Sigmoid colon (tissue), 4 donors: ENCODE data around the gene ING1.

Experiments used
- EP300 ChIP-seq, 4 donors: sonication (generic); formaldehyde crosslinking; IDR thresholded peaks; one replicate each; pipeline ENCODE4 v1.6.1; 2017; ENCODE audit warnings: antibody characterized with exemption in 4 of 4
- POLR2A ChIP-seq, 2 donors: fragments of 450-650 bp; IDR thresholded peaks; one replicate each; pipeline ENCODE4 v1.6.1; 2016; ENCODE audit warnings: antibody characterized with exemption in 2 of 2, mild to moderate bottlenecking in 2 of 2, moderate library complexity in 2 of 2
- POLR2AphosphoS5 ChIP-seq, 4 donors: sonication (generic); formaldehyde crosslinking; IDR thresholded peaks; one replicate each; pipeline ENCODE4 v1.6.1; 2017; ENCODE audit warnings: antibody characterized with exemption in 4 of 4
- TF ChIP-seq, protein P1 (sequence below), 4 experiments: fragments of 450-650 bp in 3 of 4; fragments of 200-600 bp in 1 of 4; IDR thresholded peaks; one replicate each; pipeline ENCODE4 v1.5.1; 2016 to 2019; ENCODE audit warnings: antibody characterized with exemption in 4 of 4, mild to moderate bottlenecking in 3 of 4, moderate library complexity in 2 of 4

- TF ChIP-seq, protein P1, sequence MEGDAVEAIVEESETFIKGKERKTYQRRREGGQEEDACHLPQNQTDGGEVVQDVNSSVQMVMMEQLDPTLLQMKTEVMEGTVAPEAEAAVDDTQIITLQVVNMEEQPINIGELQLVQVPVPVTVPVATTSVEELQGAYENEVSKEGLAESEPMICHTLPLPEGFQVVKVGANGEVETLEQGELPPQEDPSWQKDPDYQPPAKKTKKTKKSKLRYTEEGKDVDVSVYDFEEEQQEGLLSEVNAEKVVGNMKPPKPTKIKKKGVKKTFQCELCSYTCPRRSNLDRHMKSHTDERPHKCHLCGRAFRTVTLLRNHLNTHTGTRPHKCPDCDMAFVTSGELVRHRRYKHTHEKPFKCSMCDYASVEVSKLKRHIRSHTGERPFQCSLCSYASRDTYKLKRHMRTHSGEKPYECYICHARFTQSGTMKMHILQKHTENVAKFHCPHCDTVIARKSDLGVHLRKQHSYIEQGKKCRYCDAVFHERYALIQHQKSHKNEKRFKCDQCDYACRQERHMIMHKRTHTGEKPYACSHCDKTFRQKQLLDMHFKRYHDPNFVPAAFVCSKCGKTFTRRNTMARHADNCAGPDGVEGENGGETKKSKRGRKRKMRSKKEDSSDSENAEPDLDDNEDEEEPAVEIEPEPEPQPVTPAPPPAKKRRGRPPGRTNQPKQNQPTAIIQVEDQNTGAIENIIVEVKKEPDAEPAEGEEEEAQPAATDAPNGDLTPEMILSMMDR (IDR thresholded peaks at IDR 0.05): no peak
- TF ChIP-seq POLR2AphosphoS5 (IDR thresholded peaks at IDR 0.05) (no peak), POLR2A (IDR thresholded peaks at IDR 0.05) (no peak), EP300 (IDR thresholded peaks at IDR 0.05) (no peak)
Measured at GRCh38 chr13:110666255-110666533, 47.3 kb upstream of the ING1 start.
